GM13977 (cell line): ENCODE measurements around the gene SNX5.

Source experiments
- DNase-seq: peaks from one replicate; pipeline ENCODE4 v3.0.0; 2012; ENCODE audit warnings: low spot score
- CTCF ChIP-seq: IDR thresholded peaks from 2 replicates; pipeline ENCODE4 v1.5.1; 2012; ENCODE audit warnings: mild to moderate bottlenecking, control low read depth; ENCODE audit not compliant: insufficient read depth; ENCODE audit errors: extremely low read depth, missing control alignments
- in situ Hi-C: fragments of 300-500 bp; cut with MboI; formaldehyde crosslinking; loops from one replicate; pipeline ENCODE4 v1.12.0; 2022; ENCODE audit warnings: low sequenced_read_pairs, low pct_unique_long_range_greater_than_20kb, mixed read lengths, inconsistent platforms; ENCODE audit not compliant: unreplicated experiment

SNX5 gene

GRCh38 chr20:17902531-17903083, 66.0 kb downstream of the SNX5 start:
- no peak for DNase-seq
- no peak for TF ChIP-seq CTCF
- in situ Hi-C loops = no loop called here

DNA sequence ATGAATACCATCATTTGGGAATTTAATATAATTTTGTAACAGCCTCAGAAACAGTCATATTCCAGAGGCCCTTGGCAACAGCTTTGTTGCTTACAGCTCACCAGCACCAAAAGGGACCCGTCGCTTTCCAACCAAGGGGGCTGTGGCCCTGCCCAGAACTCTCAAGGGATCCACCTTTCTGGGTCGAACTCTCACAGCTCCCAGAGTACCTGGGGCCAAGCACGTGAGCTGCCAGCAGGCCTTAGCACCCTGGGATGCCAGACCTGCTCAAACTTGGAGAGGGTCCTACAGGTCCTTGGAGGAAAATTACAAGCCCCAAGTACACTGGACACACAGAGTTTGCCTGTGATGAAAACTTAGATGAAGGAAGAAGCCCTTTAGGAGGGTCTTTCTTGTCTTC, 66.6 kb downstream of the SNX5 start:
- DNase-seq = no peak
- no peak for TF ChIP-seq CTCF
- in situ Hi-C loops = no loop called here

- DNase-seq = peak; percentile 63
- peak; percentile 87 for TF ChIP-seq CTCF
- in situ Hi-C loops = loop anchor here (25.0 kb wide), 1 partner anchor 211 kb away; the partner anchor contains the start of genes BANF2 and RRBP1
Observed at GRCh38 chr20:17898548-17898994, 70.0 kb downstream of the SNX5 start.

GRCh38 chr20:17897566-17898307, 70.9 kb downstream of the SNX5 start:
- no peak for DNase-seq
- TF ChIP-seq CTCF = no peak
- in situ Hi-C loops = loop anchor here (25.0 kb wide), 1 partner anchor 210 kb away; the partner anchor contains the start of genes BANF2 and RRBP1

DNA sequence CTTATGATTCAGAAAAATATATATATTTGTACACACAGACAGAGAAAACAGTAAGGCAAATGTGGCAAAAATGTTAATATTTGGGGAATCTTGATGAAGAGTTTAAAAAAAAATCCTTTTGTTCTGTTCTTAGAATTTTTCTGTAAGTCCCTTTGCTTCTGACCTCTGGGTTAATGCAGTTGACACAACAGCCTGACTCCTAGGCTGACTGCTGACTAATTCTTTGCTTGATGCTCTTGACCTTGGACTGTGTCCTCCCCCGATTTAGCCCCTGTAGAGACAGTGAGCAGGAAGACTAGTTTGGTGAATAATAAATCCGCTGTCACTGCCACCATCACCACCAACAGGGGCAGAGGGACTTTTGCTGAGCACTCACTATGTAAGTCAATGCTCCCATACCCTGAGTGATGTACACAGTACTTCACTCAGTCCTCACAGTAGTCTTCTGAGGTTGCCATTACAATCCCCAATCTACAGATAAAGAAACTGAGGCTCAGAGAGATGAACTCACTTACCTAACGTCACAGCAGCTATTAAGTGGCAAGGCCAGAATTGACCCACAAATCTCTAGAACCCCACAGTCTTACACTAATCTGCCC, 71.7 kb downstream of the SNX5 start:
- DNase-seq = peak; percentile 44
- TF ChIP-seq CTCF = no peak
- in situ Hi-C loops = loop anchor here (25.0 kb wide), 1 partner anchor 210 kb away; the partner anchor contains the start of genes BANF2 and RRBP1

DNA sequence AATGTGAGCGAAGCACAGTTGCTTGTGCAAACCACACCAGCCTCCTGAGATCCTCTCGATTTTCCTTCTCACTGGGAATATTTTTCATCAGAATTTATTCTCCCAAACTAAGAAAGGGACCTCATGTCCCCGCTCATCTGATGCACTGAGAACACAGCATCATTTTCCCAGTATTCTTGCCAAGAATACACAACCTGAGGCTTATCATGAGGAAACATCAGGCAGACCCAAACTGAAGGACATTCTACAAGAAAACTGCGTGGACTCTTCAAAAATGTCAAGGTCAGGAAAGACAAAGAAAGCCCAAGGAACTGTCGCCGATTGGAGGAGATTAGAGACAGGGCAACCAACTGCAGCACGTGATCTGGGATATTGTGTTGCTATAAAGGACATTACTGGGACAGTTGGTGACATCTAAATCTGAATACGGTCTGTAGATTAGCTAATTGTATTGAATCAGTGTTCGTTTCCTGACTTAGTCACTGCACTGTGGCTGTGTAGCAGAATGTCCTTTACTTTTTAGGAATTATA, 72.3 kb downstream of the SNX5 start:
- no peak for DNase-seq
- TF ChIP-seq CTCF = no peak
- in situ Hi-C loops = loop anchor here (25.0 kb wide), 1 partner anchor 209 kb away; the partner anchor contains the start of genes BANF2 and RRBP1
